ENCODE measurements around the gene RAB26.
"Not testable (repeated sequence)": the region's sequence is repeated elsewhere in the genome, so short reads cannot be mapped to it uniquely, and the experiment has no call there.

Gene RAB26

GRCh38 chr16:2147981-2148671 lies at the start of gene RAB26:
Gene RAB26, plus strand, starts transcription at chr16:2148625. Its CDS starts 159 bp downstream, at chr16:2148784.
- peak; percentile 75 for DNase-seq

GRCh38 chr16:2101581-2101980 lies 46.8 kb upstream of the RAB26 start:
- not testable (repeated sequence) for DNase-seq

GRCh38 chr16:2102471-2102870 lies 46.0 kb upstream of the RAB26 start:
- no peak for DNase-seq

- not testable (repeated sequence) for DNase-seq
Measured at GRCh38 chr16:2104464-2104863, 44.0 kb upstream of the RAB26 start.

- DNase-seq, result not testable (repeated sequence)
Measured at GRCh38 chr16:2105291-2105690, 43.1 kb upstream of the RAB26 start.

- not testable (repeated sequence) for DNase-seq
Measured at GRCh38 chr16:2105769-2106168, 42.7 kb upstream of the RAB26 start.

- DNase-seq, result not testable (repeated sequence)
Measured at GRCh38 chr16:2106211-2106610, 42.2 kb upstream of the RAB26 start.

GRCh38 chr16:2107121-2107790 lies 41.2 kb upstream of the RAB26 start:
- DNase-seq, result not testable (repeated sequence)

- DNase-seq, result not testable (repeated sequence)
Measured at GRCh38 chr16:2107791-2108125, 40.7 kb upstream of the RAB26 start.

- not testable (repeated sequence) for DNase-seq
Measured at GRCh38 chr16:2108446-2109270, 39.8 kb upstream of the RAB26 start.

GRCh38 chr16:2109271-2109580 lies 39.2 kb upstream of the RAB26 start:
- not testable (repeated sequence) for DNase-seq

- not testable (repeated sequence) for DNase-seq
Measured at GRCh38 chr16:2109872-2110271, 38.6 kb upstream of the RAB26 start.

GRCh38 chr16:2110332-2111008 lies 38.0 kb upstream of the RAB26 start:
- not testable (repeated sequence) for DNase-seq

GRCh38 chr16:2111009-2111353 lies 37.4 kb upstream of the RAB26 start:
- DNase-seq, result not testable (repeated sequence)

GRCh38 chr16:2111412-2112335 lies 36.8 kb upstream of the RAB26 start:
- DNase-seq, result not testable (repeated sequence)

GRCh38 chr16:2112539-2113106 lies 35.8 kb upstream of the RAB26 start:
- DNase-seq, result not testable (repeated sequence)

- DNase-seq, result not testable (repeated sequence)
Measured at GRCh38 chr16:2114225-2114624, 34.2 kb upstream of the RAB26 start.

GRCh38 chr16:2114885-2115590 lies 33.4 kb upstream of the RAB26 start:
- DNase-seq, result not testable (repeated sequence)

GRCh38 chr16:2115591-2115973 lies 32.8 kb upstream of the RAB26 start:
- no peak for DNase-seq

- not testable (repeated sequence) for DNase-seq
Measured at GRCh38 chr16:2116428-2116827, 32.0 kb upstream of the RAB26 start.

- not testable (repeated sequence) for DNase-seq
Measured at GRCh38 chr16:2117341-2117740, 31.1 kb upstream of the RAB26 start.
